A549 (cell line): ENCODE measurements around the gene TLCD3B. TPM values are rescaled to one million over a fixed set of nuclear protein-coding genes. Genes with fewer than 3 reads are reported as not detected.

Experiments
- ATAC-seq, 2 experiments: fragments of 200-7000 bp in 1 of 2; fragments of >200 bp in 1 of 2; cut with Nextera tagmentation in 1 of 2; cut with Tn5 transposase in 1 of 2; 3 replicates each; pipeline versions ENCODE4 v1.8.0 to v1.9.1; 2018 to 2020; ENCODE audit warnings: mild to moderate bottlenecking in 1 of 2, moderate library complexity in 1 of 2
- CTCF ChIA-PET: fragments of 300-600 bp; sonication (Branson Sonifier 250); formaldehyde crosslinking; extraction: SDS; loops from one replicate; lab custom pipeline; 2021; ENCODE audit warnings: antibody characterized with exemption, inconsistent platforms; lab: Yijun Ruan, JAX
- POLR2A ChIA-PET: fragments of 350-600 bp; formaldehyde crosslinking; extraction: SDS; loops from one replicate; lab custom pipeline; 2021; ENCODE audit warnings: antibody characterized with exemption, inconsistent platforms; lab: Yijun Ruan, JAX
- DNase-seq, 2 experiments: peaks; one replicate each; pipeline versions ENCODE4 v3.0.0 to v3.0.0-alpha.2; 2011 to 2016; ENCODE audit warnings: low read depth in 1 of 2, low spot score in 1 of 2
- FAIRE-seq: peaks from 2 replicates; lab custom pipeline; 2011; peaks lifted over from hg19 to GRCh38; lab: Jason Lieb, UNC
- H3K27ac ChIP-seq, 2 experiments: fragments of >200 bp; sonication (Bioruptor Twin); formaldehyde crosslinking; 3 replicates each; pipeline ENCODE4 v1.5.1; 2016 to 2017
- H3K4me1 ChIP-seq: fragments of >200 bp; sonication (Bioruptor Twin); formaldehyde crosslinking; 3 replicates; pipeline ENCODE4 v1.6.1; 2016
- H3K4me2 ChIP-seq: fragments of >200 bp; sonication (Bioruptor Twin); formaldehyde crosslinking; 3 replicates; pipeline ENCODE4 v1.6.1; 2016
- H3K4me3 ChIP-seq: fragments of >200 bp; sonication (Bioruptor Twin); formaldehyde crosslinking; 3 replicates; pipeline ENCODE4 v1.5.1; 2016
- H3K9me3 ChIP-seq: fragments of >200 bp; sonication (Bioruptor Twin); formaldehyde crosslinking; 3 replicates; pipeline ENCODE4 v1.6.1; 2016
- ATOH8 ChIP-seq: fragments of 250-450 bp; sonication (Bioruptor Pico); IDR thresholded peaks from 2 replicates; pipeline ENCODE4 v1.5.0; 2020; ENCODE audit warnings: low read depth, mild to moderate bottlenecking, moderate library complexity
- BCL3 ChIP-seq: fragments of >200 bp; sonication (Bioruptor Twin); formaldehyde crosslinking; IDR thresholded peaks from 3 replicates; pipeline ENCODE4 v1.6.1; 2016
- CTCF ChIP-seq: fragments of >200 bp; sonication (Bioruptor Twin); formaldehyde crosslinking; IDR thresholded peaks from 3 replicates; pipeline ENCODE4 v1.5.1; 2016
- E2F6 ChIP-seq: IDR thresholded peaks from 2 replicates; pipeline ENCODE4 v1.6.1; 2012; ENCODE audit warnings: low read depth, borderline replicate concordance
- EHF ChIP-seq: fragments of 250-450 bp; sonication (Bioruptor Pico); IDR thresholded peaks from 2 replicates; pipeline ENCODE4 v1.5.0; 2020; ENCODE audit warnings: mild to moderate bottlenecking
- FOXS1 ChIP-seq: fragments of 250-450 bp; sonication (Bioruptor Pico); IDR thresholded peaks from 2 replicates; pipeline ENCODE4 v1.5.0; 2020; ENCODE audit warnings: mild to moderate bottlenecking, moderate library complexity
- KDM5A ChIP-seq: fragments of 200-600 bp; sonication (generic); IDR thresholded peaks from 2 replicates; pipeline ENCODE4 v1.6.1; 2016; ENCODE audit warnings: antibody characterized with exemption, mild to moderate bottlenecking
- MAFK ChIP-seq: fragments of 450-650 bp; IDR thresholded peaks from 2 replicates; pipeline ENCODE4 v1.6.1; 2014; ENCODE audit not compliant: partially characterized antibody
- MAZ ChIP-seq: fragments of 150-350 bp; IDR thresholded peaks from 2 replicates; pipeline ENCODE4 v1.6.1; 2014; ENCODE audit warnings: antibody characterized with exemption, low read depth, low read length, borderline replicate concordance
- MYC ChIP-seq: IDR thresholded peaks from 2 replicates; pipeline ENCODE4 v1.6.1; 2012; ENCODE audit warnings: mild to moderate bottlenecking, inconsistent platforms, low read length, improper control_type of control experiment, borderline replicate concordance
- NFE2L2 ChIP-seq: fragments of 150-350 bp; conservative IDR thresholded peaks from 2 replicates; pipeline ENCODE4 v1.6.1; 2014; ENCODE audit warnings: low read length
- NR3C1 ChIP-seq: fragments of >200 bp; sonication (Bioruptor Twin); formaldehyde crosslinking; IDR thresholded peaks from 3 replicates; pipeline ENCODE4 v1.6.1; 2017
- PBX3 ChIP-seq: IDR thresholded peaks from 2 replicates; pipeline ENCODE4 v1.6.1; 2012
- PHF8 ChIP-seq: fragments of 200-600 bp; sonication (generic); IDR thresholded peaks from 2 replicates; pipeline ENCODE4 v1.6.1; 2016; ENCODE audit warnings: low read depth, mild to moderate bottlenecking, antibody characterized with exemption, moderate library complexity, borderline replicate concordance
- POLR2AphosphoS2 ChIP-seq: conservative IDR thresholded peaks from 2 replicates; pipeline ENCODE4 v1.6.1; 2012; ENCODE audit warnings: low read length, improper control_type of control experiment, inconsistent platforms
- RAD21 ChIP-seq, 2 experiments: fragments of >200 bp in 1 of 2; sonication (Bioruptor Twin) in 1 of 2; formaldehyde crosslinking in 1 of 2; IDR thresholded peaks in 1 of 2; conservative IDR thresholded peaks in 1 of 2; 2 replicates in 1 of 2; 3 replicates in 1 of 2; pipeline ENCODE4 v1.6.1; 2012 to 2018; ENCODE audit warnings: inconsistent platforms in 1 of 2
- RARB ChIP-seq: fragments of 250-450 bp; sonication (Bioruptor Pico); IDR thresholded peaks from 2 replicates; pipeline ENCODE4 v1.8.0; 2021; ENCODE audit warnings: mild to moderate bottlenecking, moderate library complexity
- RNF2 ChIP-seq: fragments of 200-600 bp; sonication (generic); IDR thresholded peaks from 2 replicates; pipeline ENCODE4 v1.6.1; 2016; ENCODE audit warnings: low read depth, mild to moderate bottlenecking, antibody characterized with exemption, moderate library complexity, borderline replicate concordance
- SMC3 ChIP-seq: fragments of >200 bp; sonication (Bioruptor Twin); formaldehyde crosslinking; IDR thresholded peaks from 3 replicates; pipeline ENCODE4 v1.6.1; 2018; ENCODE audit warnings: inconsistent platforms
- WGBS: methylation state at CpG from one replicate; pipeline ENCODE4 v1.1.6; 2017; ENCODE audit errors: missing lambda C conversion rate; 5-methylcytosine and 5-hydroxymethylcytosine counted together
- polyA plus RNA-seq, 4 experiments: library from polyadenylated mRNA; depleted of rRNA in 3 of 4; stranded (reverse); fragments of >200 nt; fragmentation: RNase III in 1 of 4; extraction: RNeasy Plus Mini Kit Qiagen cat#74134 plus additional on column Dnase treatment in 1 of 4; gene quantifications; 2 replicates in 3 of 4; 3 replicates in 1 of 4; pipeline ENCODE4 v1.2.3, GENCODE V29; 2011 to 2017

Gene TLCD3B
- polyA plus RNA-seq, 2 of the 4 experiments (the other 2 are of a cell fraction) = 0.30 to 0.68 TPM

GRCh38 chr16:30033270-30033669 lies 2.2 kb upstream of the TLCD3B start:
- 0 out of 3 replicates have a peak, but pooled peaks cover 7% of the 10 kb centered on the region for H3K4me1 ChIP-seq
- ChIA-PET CTCF (interaction anchor here (0.8 to 5.0 kb wide), 27 partner anchors 9 to 383 kb away, joined by 3 to 61 read pairs (median 7); partner anchors contain the start of gene MVP), POLR2A (no interaction called here)
- no peak overlapping the region for H3K4me2 ChIP-seq
- ATAC-seq = no peak
- DNase-seq = no peak
- no peak for FAIRE-seq
- H3K4me3 ChIP-seq = no peak overlapping the region
- TF ChIP-seq RNF2 = no peak
- TF ChIP-seq MAFK = peak; percentile 82
- no peaks in the 10 kb centered on the region for H3K9me3 ChIP-seq
- H3K27ac ChIP-seq = no peak overlapping the region
- 72% methylated on average over 7 of the region's 7 CpGs for WGBS

GRCh38 chr16:30032083-30032819 lies 1.2 kb upstream of the TLCD3B start:
- DNase-seq (peak in 1 of 2 experiments; percentile 79), ATAC-seq (peak in 1 of 2 experiments; percentile 75; a peak in 3 of 6 replicates), FAIRE-seq (no peak)
- no peak for TF ChIP-seq BCL3
- TF ChIP-seq PHF8 = no peak
- TF ChIP-seq CTCF = peak; percentile 91
- no peak for TF ChIP-seq MYC
- no peak for TF ChIP-seq POLR2AphosphoS2
- peak; percentile 72 for TF ChIP-seq SMC3
- no peak for TF ChIP-seq E2F6
- peak; percentile 91 to 94 for TF ChIP-seq RAD21 (conservative IDR thresholded peaks at IDR 0.05 in 1 of 2, IDR thresholded peaks at IDR 0.05 in 1 of 2)
- 0 out of 3 replicates have a peak, but pooled peaks cover 7% of the 10 kb centered on the region for H3K4me1 ChIP-seq
- no peak overlapping the region for H3K27ac ChIP-seq
- ChIA-PET CTCF (interaction anchor here (0.6 to 5.0 kb wide), 84 partner anchors 9 to 1064 kb away, joined by 3 to 61 read pairs (median 5); partner anchors contain the start of genes ALDOA, C16orf92, CDIPT and DOC2A), POLR2A (interaction anchor here (0.7 to 0.9 kb wide), 2 partner anchors 33 to 217 kb away, joined by 6 to 12 read pairs; partner anchors contain the start of genes ALDOA and PAGR1)
- H3K4me2 ChIP-seq = no peak overlapping the region
- WGBS = 11% methylated on average over 11 of the region's 12 CpGs
- no peaks in the 10 kb centered on the region for H3K9me3 ChIP-seq
- H3K4me3 ChIP-seq = no peak overlapping the region

- peak in 1 of 2 experiments; percentile 16; a peak in 3 of 6 replicates for ATAC-seq
- no peak for FAIRE-seq
- 0 out of 3 replicates have a peak, but pooled peaks cover 7% of the 10 kb centered on the region for H3K4me1 ChIP-seq
- peak overlapping the region in 1 of 2 experiments; percentile 75; a peak in 3 of 6 replicates for H3K27ac ChIP-seq
- 62% methylated on average over 11 of the region's 11 CpGs for WGBS
- CTCF ChIA-PET = interaction anchor here (0.6 to 5.0 kb wide), 71 partner anchors 9 to 1063 kb away, joined by 3 to 61 read pairs (median 5); partner anchors contain the start of genes ALDOA, C16orf92, CDIPT and DOC2A
- no peaks in the 10 kb centered on the region for H3K9me3 ChIP-seq
- POLR2A ChIA-PET = no interaction called here
- no peak for DNase-seq
- peak overlapping the region; percentile 34 for H3K4me3 ChIP-seq
- peak overlapping the region; percentile 79 for H3K4me2 ChIP-seq
- TF ChIP-seq NR3C1 (no peak), RNF2 (no peak), POLR2AphosphoS2 (no peak), FOXS1 (CRISPR knock-in tag) (no peak), MAZ (no peak), PBX3 (no peak), RAD21 (conservative IDR thresholded peaks at IDR 0.05 in 1 of 2, IDR thresholded peaks at IDR 0.05 in 1 of 2) (no peak), KDM5A (no peak), PHF8 (no peak), NFE2L2 (no peak), RARB (CRISPR knock-in tag) (no peak), EHF (CRISPR knock-in tag) (no peak), ATOH8 (CRISPR knock-in tag) (no peak)
Observed at GRCh38 chr16:30031477-30031918, 427 bp upstream of the TLCD3B start.
